ENCODE results near the gene LRP1B. TPM values are rescaled to one million over a fixed set of nuclear protein-coding genes. Genes with fewer than 3 reads are reported as not detected.

LRP1B gene
- total RNA-seq, 8 experiments from 2014 or later = 0.04 to 31.2 (median 11.5) TPM

DNA sequence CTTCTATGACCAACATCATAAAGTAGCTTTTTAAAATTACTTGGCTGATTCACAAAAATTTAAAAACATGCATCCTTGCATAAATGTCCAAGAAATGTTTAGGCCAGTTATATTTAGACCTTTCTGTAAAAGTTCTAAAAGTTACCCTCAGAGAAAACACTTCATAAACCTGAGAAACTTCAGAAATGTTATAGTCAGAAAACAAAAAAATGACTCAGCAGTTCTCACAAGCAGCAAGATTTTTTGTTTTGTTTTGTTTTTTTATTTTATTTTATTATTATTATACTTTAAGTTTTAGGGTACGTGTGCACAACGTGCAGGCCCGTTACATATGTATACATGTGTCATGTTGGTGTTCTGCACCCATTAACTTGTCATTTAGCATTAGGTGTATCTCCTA is 648.1 kb downstream of the LRP1B start:
- in situ Hi-C loops (cut with MboI; ENCODE audit: low pct_unique_long_range_greater_than_20kb in 2 of 9, low sequenced_read_pairs in 9 of 9, unreplicated experiment in 9 of 9) = no loop called here
- no peaks in the 10 kb centered on the region for H3K4me1 ChIP-seq (replicated peaks in 1 of 2)
- no peak overlapping the region for H3K4me3 ChIP-seq
- no peak overlapping the region for H3K27ac ChIP-seq
- ATAC-seq (replicated peaks in 6 of 8) = no peak
- 70 to 100% (median 97%) methylated on average over 3 of the region's 3 CpGs; no CpG with 5 or more reads in 4 of the 10 experiments for WGBS, 10 experiments

DNA sequence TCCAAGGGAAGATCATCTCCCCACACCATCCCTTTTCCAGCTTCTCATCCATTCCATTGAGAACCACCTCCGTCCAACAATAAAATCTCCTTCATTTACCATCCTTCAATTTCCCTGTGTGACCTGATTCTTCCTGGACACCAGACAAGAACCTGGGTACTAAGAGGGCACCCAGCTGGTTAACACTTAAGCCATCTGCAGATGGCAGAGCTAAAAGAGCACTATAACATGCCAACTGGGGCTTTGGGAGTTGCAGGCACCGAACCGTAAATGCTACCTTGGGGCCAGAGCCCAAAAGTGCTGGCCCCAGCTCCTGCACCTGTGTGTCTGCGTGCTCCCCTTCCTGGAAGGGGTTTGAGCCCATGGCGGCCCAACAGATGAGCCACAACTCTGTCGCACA is 655.0 kb downstream of the LRP1B start:
- in situ Hi-C loops (cut with MboI; ENCODE audit: low pct_unique_long_range_greater_than_20kb in 2 of 9, low sequenced_read_pairs in 9 of 9, unreplicated experiment in 9 of 9) = no loop called here
- 0 to 100% (median 69%) methylated on average over 1 to 5 of the region's 6 CpGs; no CpG with 5 or more reads in 2 of the 10 experiments for WGBS, 10 experiments
- no peak overlapping the region for H3K27ac ChIP-seq
- no peak for ATAC-seq (replicated peaks in 6 of 8)
- no peaks in the 10 kb centered on the region for H3K4me1 ChIP-seq (replicated peaks in 1 of 2)
- H3K4me3 ChIP-seq = no peak overlapping the region

DNA sequence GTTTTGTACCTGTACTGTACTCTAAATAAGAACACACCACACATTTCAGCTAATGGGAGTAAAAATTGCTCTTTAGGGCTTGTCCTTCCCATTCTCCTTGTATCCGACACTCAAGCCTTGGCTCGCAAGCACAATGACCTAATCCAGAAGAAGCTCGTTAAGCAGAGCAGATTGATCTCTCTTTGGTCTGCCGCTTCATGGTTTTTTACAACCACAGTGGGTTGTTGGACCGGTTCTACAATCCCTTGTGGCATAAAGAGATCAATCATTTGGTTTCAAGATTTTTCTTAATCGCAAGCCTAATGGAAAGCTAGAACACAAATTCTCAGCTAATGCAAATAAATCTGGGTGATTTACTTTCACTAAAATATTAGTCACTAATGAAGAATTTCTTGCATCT is 662.1 kb downstream of the LRP1B start:
- 0 to 79% (median 67%) methylated on average over 1 to 6 of the region's 6 CpGs; no CpG with 5 or more reads in 1 of the 10 experiments for WGBS, 10 experiments
- in situ Hi-C loops (cut with MboI; ENCODE audit: low pct_unique_long_range_greater_than_20kb in 2 of 9, low sequenced_read_pairs in 9 of 9, unreplicated experiment in 9 of 9) = no loop called here
- peak in 1 of 8 experiments; percentile 26 for ATAC-seq (replicated peaks in 6 of 8)
- Histone ChIP-seq H3K4me3 (no peak overlapping the region), H3K4me1 (replicated peaks in 1 of 2) (no peaks in the 10 kb centered on the region), H3K27ac (no peak overlapping the region)

DNA sequence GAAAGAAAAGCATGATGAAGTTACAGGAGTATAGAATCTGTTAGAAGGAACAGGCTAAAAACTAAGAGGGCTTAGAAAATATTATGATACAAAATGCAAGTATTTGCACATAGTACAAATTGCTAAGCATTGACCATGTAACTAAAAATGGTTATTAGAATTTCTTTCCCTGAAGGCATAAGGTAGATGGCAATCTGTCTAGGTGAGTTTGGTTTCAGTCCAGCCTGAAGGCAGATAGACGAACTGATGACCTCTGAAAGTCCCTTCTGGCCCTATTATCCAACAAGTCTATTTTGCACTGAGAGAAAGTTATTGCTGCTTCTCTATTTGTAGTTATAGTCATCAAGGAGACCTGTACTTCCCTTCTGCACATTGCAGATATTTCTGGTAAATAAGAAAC is 663.5 kb downstream of the LRP1B start:
- no peaks in the 10 kb centered on the region for H3K4me1 ChIP-seq (replicated peaks in 1 of 2)
- H3K27ac ChIP-seq = no peak overlapping the region
- WGBS, 10 experiments = 0 to 86% (median 67%) methylated on average over 1 of the region's 1 CpG; no CpG with 5 or more reads in 3 of the 10 experiments
- H3K4me3 ChIP-seq = no peak overlapping the region
- in situ Hi-C loops (cut with MboI; ENCODE audit: low pct_unique_long_range_greater_than_20kb in 2 of 9, low sequenced_read_pairs in 9 of 9, unreplicated experiment in 9 of 9) = no loop called here
- ATAC-seq (replicated peaks in 6 of 8) = no peak

DNA sequence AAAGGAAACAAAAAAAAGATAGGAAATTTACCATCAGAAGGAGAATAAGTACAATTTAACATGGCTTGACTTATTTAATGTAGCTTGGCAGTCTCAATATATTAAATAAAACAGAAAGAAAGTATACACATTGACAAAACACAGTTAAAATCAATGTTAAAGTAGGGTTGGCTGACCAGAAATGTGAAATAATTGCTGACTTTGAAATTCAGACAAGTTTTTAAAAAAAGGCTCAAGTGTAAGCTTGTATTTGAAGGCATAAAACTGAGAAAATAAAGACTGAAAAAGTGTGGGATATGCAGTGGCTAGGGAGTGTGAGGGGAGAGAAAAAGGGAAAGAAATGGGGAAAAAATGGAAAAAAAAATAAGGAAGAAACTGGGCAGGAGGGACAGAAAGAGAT is 665.8 kb downstream of the LRP1B start:
- ATAC-seq (replicated peaks in 6 of 8) = no peak
- in situ Hi-C loops (cut with MboI; ENCODE audit: low pct_unique_long_range_greater_than_20kb in 2 of 9, low sequenced_read_pairs in 9 of 9, unreplicated experiment in 9 of 9) = no loop called here
- H3K4me1 ChIP-seq (replicated peaks in 1 of 2) = no peaks in the 10 kb centered on the region
- H3K27ac ChIP-seq = no peak overlapping the region
- no peak overlapping the region for H3K4me3 ChIP-seq

DNA sequence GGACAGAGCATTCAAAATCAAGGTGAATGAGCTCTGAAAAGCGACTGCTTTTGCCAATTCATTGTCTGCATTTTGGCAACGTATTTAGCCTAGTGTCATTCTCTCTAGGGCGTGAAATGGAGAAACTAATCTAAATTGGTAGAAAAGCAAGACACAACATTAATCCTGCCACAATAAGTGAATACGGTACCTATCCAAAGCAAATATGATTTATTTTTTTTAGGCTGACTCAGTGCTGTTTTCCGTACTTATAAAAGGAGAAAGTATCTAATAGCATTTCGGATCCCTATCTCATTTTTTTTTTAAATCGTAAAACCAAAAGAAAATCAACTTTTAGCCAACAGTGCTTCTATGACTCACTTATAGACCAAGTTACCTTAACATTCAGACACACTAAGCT is 672.5 kb downstream of the LRP1B start:
- H3K27ac ChIP-seq = no peak overlapping the region
- 44 to 92% (median 72%) methylated on average over 1 to 7 of the region's 7 CpGs for WGBS, 10 experiments
- ATAC-seq (replicated peaks in 6 of 8) = no peak
- no peak overlapping the region for H3K4me3 ChIP-seq
- no peaks in the 10 kb centered on the region for H3K4me1 ChIP-seq (replicated peaks in 1 of 2)
- in situ Hi-C loops (cut with MboI; ENCODE audit: low pct_unique_long_range_greater_than_20kb in 2 of 9, low sequenced_read_pairs in 9 of 9, unreplicated experiment in 9 of 9) = no loop called here

DNA sequence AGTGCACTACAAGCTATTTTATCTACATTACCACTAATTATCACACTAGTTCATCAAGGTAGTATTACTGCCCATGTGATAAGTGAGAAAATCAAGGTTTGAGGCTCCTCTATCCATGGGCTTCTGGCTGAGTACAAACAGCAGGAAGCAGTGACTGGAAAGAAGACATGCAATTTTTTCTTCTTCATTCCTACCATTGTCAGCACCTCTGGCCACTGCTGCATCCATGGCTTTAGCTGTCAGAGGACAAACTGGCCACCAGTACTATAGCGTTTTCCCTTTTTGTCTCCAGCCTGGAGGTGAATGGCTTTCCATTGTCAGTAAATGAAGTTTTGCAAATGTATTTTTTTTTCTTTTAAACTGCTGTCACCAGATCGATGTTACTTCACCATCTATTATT is 674.9 kb downstream of the LRP1B start:
- no peaks in the 10 kb centered on the region for H3K4me1 ChIP-seq (replicated peaks in 1 of 2)
- in situ Hi-C loops (cut with MboI; ENCODE audit: low pct_unique_long_range_greater_than_20kb in 2 of 9, low sequenced_read_pairs in 9 of 9, unreplicated experiment in 9 of 9) = no loop called here
- WGBS, 10 experiments = 0 to 75% (median 33%) methylated on average over 1 to 2 of the region's 2 CpGs

DNA sequence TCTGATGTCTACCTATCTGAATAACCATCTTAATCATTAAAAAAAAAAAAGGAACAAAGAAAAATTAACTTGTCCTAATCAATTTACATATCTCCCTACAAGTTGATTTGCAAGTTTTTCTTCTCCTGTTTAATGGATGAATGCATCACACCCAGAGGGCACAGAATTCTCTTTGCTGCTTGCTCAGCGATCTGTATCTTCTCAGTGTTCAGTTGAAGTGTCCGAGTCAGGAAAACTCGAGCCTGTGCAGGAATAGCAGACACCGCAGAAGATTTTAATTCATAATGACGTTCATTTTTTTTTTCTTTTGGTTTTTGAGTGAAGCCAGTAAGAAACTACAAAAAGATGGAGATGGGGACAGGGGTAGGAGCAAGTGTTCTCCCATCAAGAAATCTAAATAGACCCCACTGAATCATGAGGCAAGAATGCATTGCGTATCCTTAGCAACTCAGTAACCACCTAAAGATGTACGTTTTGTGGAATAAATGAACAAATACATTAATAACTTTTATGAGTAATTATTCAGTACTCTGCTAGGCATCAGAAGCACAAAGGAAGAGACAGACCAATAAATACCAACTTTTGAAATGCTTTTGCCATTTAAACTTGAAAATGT is 675.5 kb downstream of the LRP1B start:
- peak in 1 of 8 experiments; percentile 75 for ATAC-seq (replicated peaks in 6 of 8)
- Histone ChIP-seq H3K4me3 (no peak overlapping the region), H3K27ac (no peak overlapping the region), H3K4me1 (replicated peaks in 1 of 2) (no peaks in the 10 kb centered on the region)
- in situ Hi-C loops (cut with MboI; ENCODE audit: low pct_unique_long_range_greater_than_20kb in 2 of 9, low sequenced_read_pairs in 9 of 9, unreplicated experiment in 9 of 9) = no loop called here
- WGBS, 10 experiments = 35 to 89% (median 62%) methylated on average over 2 to 7 of the region's 7 CpGs

More for the DNA sequence above, 674.9 kb downstream of the LRP1B start:
- Histone ChIP-seq H3K27ac (no peak overlapping the region), H3K4me3 (no peak overlapping the region)
- no peak for ATAC-seq (replicated peaks in 6 of 8)

DNA sequence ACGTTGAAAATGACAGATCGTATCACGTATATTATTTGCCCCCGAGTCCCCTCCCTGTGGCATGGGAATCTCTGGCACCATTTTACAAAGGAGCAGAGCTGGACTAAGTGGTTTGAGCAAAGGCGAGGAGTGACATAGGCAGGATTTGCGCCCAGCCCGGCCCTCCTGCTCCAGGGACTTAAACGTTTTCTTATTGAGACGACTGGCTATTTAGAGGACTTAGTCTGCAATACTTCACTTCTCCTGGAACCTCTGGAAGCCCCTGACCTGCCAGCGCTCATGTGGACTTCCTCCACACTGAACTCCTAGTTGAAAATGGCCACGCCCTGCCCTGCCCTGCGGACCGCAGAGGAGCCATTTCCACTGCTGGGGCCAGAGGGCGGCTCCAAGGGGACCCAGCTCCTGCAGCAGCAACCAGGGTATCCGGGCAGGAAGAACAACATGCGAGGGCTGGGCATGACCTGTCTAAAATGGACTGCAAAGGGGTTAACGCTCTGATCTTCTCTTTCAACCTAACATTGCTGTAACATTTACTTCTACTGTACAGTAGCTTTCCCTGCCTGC is 690.7 kb downstream of the LRP1B start:
- Histone ChIP-seq H3K4me3 (no peak overlapping the region), H3K27ac (no peak overlapping the region), H3K4me1 (replicated peaks in 1 of 2) (no peaks in the 10 kb centered on the region)
- 62 to 100% (median 89%) methylated on average over 1 to 14 of the region's 17 CpGs for WGBS, 10 experiments
- ATAC-seq (replicated peaks in 6 of 8) = no peak
- in situ Hi-C loops (cut with MboI; ENCODE audit: low pct_unique_long_range_greater_than_20kb in 2 of 9, low sequenced_read_pairs in 9 of 9, unreplicated experiment in 9 of 9) = no loop called here

DNA sequence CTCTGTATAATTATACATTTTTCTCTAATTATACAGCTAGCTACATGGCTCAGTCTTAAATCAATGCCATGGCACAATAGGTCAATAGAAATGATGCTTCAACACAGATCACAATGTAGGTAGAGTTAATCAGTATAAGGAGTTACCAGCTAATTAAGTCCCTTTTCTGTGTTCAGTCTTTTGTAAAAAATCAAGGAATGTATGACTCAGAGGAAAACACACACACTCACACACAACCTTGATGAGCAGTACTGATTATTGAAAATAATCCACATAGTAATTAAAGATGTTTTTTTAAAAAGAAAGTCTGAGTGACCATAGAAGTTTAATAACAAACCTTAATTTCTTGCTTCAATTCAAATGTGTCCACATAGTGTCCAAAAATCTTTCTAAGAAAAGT is 691.3 kb downstream of the LRP1B start:
- no peak overlapping the region for H3K27ac ChIP-seq
- in situ Hi-C loops (cut with MboI; ENCODE audit: low pct_unique_long_range_greater_than_20kb in 2 of 9, low sequenced_read_pairs in 9 of 9, unreplicated experiment in 9 of 9) = no loop called here
- ATAC-seq (replicated peaks in 6 of 8) = no peak
- H3K4me3 ChIP-seq = no peak overlapping the region
- H3K4me1 ChIP-seq (replicated peaks in 1 of 2) = no peaks in the 10 kb centered on the region

DNA sequence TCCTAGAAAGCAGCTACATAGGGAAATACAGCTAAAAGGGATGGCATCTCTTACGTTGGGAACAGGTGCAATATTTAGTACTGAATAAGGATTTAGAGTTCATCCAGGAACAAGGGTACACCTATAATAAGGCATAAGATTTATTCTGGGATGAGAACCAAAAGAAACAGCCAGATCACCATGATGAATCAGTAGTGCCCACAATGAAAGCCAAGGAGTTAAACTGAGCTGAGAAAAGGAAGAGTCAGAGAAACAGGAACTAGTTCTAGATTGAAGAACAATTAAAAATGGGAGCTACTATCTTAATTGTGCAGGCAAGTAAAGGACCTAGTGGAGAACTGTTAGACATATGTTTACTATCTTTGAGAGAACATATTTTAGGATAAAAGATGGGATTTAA is 692.3 kb downstream of the LRP1B start:
- Histone ChIP-seq H3K27ac (no peak overlapping the region), H3K4me1 (replicated peaks in 1 of 2) (no peaks in the 10 kb centered on the region), H3K4me3 (no peak overlapping the region)
- in situ Hi-C loops (cut with MboI; ENCODE audit: low pct_unique_long_range_greater_than_20kb in 2 of 9, low sequenced_read_pairs in 9 of 9, unreplicated experiment in 9 of 9) = no loop called here
- no peak for ATAC-seq (replicated peaks in 6 of 8)
- 25 to 100% (median 86%) methylated on average over 1 of the region's 1 CpG; no CpG with 5 or more reads in 1 of the 10 experiments for WGBS, 10 experiments

DNA sequence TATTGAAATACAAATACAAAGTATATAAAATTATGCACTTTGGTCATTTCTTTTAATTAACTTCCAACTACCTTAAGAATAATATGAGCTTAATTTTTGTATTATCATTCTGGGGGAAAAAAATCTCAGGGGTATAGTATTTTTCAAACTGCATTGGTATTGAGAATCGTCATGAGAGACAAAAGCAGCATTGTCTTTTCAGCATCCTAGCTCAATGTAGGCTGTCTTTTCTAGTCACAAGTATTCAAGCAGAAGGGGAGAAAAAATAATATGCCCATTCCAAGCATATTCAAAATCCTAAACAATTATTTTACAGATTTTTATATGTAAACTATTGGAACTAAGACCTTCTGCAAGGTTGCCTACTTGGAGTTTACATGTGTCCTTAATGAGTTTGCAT is 693.3 kb downstream of the LRP1B start:
- H3K27ac ChIP-seq = no peak overlapping the region
- 7 to 100% (median 91%) methylated on average over 1 of the region's 1 CpG; no CpG with 5 or more reads in 4 of the 10 experiments for WGBS, 10 experiments
- no peaks in the 10 kb centered on the region for H3K4me1 ChIP-seq (replicated peaks in 1 of 2)
- H3K4me3 ChIP-seq = no peak overlapping the region
- in situ Hi-C loops (cut with MboI; ENCODE audit: low pct_unique_long_range_greater_than_20kb in 2 of 9, low sequenced_read_pairs in 9 of 9, unreplicated experiment in 9 of 9) = no loop called here
- no peak for ATAC-seq (replicated peaks in 6 of 8)

DNA sequence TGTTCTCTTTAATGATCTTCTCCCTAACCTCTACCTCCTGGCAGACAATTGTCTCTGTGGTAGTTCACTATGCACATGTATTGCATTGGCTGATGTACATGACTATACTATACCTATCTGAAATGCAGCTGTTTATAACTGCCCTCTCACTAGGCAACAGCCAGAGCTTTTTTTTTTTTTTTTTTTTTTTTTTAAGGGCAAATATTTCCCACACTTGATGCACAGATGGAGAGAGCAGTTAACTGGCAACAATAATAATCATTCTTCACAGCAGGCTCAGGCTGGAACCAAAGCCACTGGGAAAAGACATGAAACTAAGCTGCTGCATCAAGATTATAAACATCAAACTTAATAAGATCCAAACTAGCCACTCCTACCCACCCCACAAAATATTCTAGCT is 707.7 kb downstream of the LRP1B start:
- Histone ChIP-seq H3K27ac (no peak overlapping the region), H3K4me3 (no peak overlapping the region), H3K4me1 (replicated peaks in 1 of 2) (peaks cover 3% of the 10 kb centered on the region in 2 donors)
- ATAC-seq (replicated peaks in 6 of 8) = peak in 4 of 8 experiments; percentile 53 to 88 (median 70)
- in situ Hi-C loops (cut with MboI; ENCODE audit: low pct_unique_long_range_greater_than_20kb in 2 of 9, low sequenced_read_pairs in 9 of 9, unreplicated experiment in 9 of 9) = no loop called here

DNA sequence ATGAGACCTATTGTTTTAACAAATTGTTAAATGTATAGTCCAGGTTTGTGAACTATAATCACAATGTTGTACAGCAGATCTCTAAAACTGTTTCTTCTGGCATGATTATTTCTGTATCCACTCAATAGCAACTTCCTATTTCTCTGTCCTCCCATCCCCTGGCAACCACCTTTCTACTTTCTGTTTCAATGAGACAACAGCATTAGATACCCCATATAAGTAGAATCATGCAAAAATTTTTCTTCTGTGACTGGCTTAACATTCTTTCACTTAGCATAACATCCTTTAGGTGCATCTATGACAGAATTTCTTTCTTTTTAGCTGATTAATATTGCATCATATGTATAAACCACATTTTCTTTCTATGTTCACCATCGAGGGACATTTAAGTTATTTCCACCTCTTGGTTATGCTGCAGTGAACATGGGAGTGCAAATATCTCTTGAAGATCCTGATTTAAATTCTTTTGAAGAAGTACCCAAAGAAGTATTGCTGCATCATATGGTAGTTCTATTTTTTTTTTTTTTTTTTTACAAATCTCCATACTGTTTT is 713.5 kb downstream of the LRP1B start:
- Histone ChIP-seq H3K27ac (no peak overlapping the region), H3K4me3 (no peak overlapping the region), H3K4me1 (replicated peaks in 1 of 2) (no peaks in the 10 kb centered on the region)
- ATAC-seq (replicated peaks in 6 of 8) = peak in 1 of 8 experiments; percentile 35
- WGBS, 10 experiments = 20 to 100% (median 77%) methylated on average over 1 of the region's 1 CpG; no CpG with 5 or more reads in 3 of the 10 experiments
- in situ Hi-C loops (cut with MboI; ENCODE audit: low pct_unique_long_range_greater_than_20kb in 2 of 9, low sequenced_read_pairs in 9 of 9, unreplicated experiment in 9 of 9) = no loop called here
